Hair follicle dermal papilla cell (primary cell): Measurements from ENCODE around the gene THOC3. TPM values are rescaled to one million over a fixed set of nuclear protein-coding genes. Genes with fewer than 3 reads are reported as not detected.

Experiments
- total RNA-seq: library from RNA; depleted of rRNA; stranded (reverse); fragments of >200 nt; gene quantifications from 2 replicates; pipeline ENCODE4 v1.2.3, GENCODE V29; 2012

The THOC3 gene
- 10.4 and 11.3 TPM in 2 replicates for total RNA-seq

GRCh38 chr5:175967471-175968372, at the start of gene THOC3:
TSS of gene THOC3 (minus strand) at chr5:175968315. CDS start at chr5:175968208, 107 bp downstream.

Other genes starting within 250 kb of the THOC3 start
- gene CPLX2, start 96.7 kb downstream of the THOC3 start, total RNA-seq = not detected in 2 replicates